Jurkat, Clone E6-1 (cell line): ENCODE data around the gene MMP24OS. TPM values are rescaled to one million over a fixed set of nuclear protein-coding genes. Genes with fewer than 3 reads are reported as not detected.
"Not testable (repeated sequence)": the region's sequence is repeated elsewhere in the genome, so short reads cannot be mapped to it uniquely, and the experiment has no call there.

Experiments
- DNase-seq: peaks from one replicate; pipeline ENCODE4 v3.0.0-alpha.2; 2011; ENCODE audit warnings: low read depth, low spot score
- H3K4me3 ChIP-seq: 2 replicates; pipeline ENCODE4 v1.5.1; 2011; ENCODE audit warnings: mild to moderate bottlenecking, low read length, control low read depth, moderate library complexity
- polyA plus RNA-seq: library from polyadenylated mRNA; unstranded; fragments of >200 nt; gene quantifications from one replicate; pipeline ENCODE4 v1.2.1, GENCODE V29; 2012; ENCODE audit warnings: missing spikeins; ENCODE audit not compliant: insufficient read length, insufficient read depth

The MMP24OS gene
- polyA plus RNA-seq = 32.9 TPM

GRCh38 chr20:35277531-35278395, at the start of gene MMP24OS:
TSS of gene MMP24OS (minus strand) at chr20:35278122. CDS start at chr20:35277929, 193 bp downstream.
- peak; percentile 82 for DNase-seq
- H3K4me3 ChIP-seq = peak within 1 kb of the TSS; percentile 81

GRCh38 chr20:35327074-35327976, 49.4 kb upstream of the MMP24OS start:
- DNase-seq = no peak
- H3K4me3 ChIP-seq = no peak overlapping the region

- no peak overlapping the region for H3K4me3 ChIP-seq
- no peak for DNase-seq
Observed at GRCh38 chr20:35326740-35327073, 48.8 kb upstream of the MMP24OS start.

GRCh38 chr20:35326021-35326739, 48.3 kb upstream of the MMP24OS start:
- no peak for DNase-seq
- no peak overlapping the region for H3K4me3 ChIP-seq

GRCh38 chr20:35325401-35325800, 47.5 kb upstream of the MMP24OS start:
- no peak for DNase-seq

GRCh38 chr20:35320396-35321126, 42.6 kb upstream of the MMP24OS start:
- DNase-seq = no peak
- no peak overlapping the region for H3K4me3 ChIP-seq

More at GRCh38 chr20:35325401-35325800, 47.5 kb upstream of the MMP24OS start:
- no peak overlapping the region for H3K4me3 ChIP-seq

- H3K4me3 ChIP-seq = no peak overlapping the region
- no peak for DNase-seq
Observed at GRCh38 chr20:35319871-35320197, 41.9 kb upstream of the MMP24OS start.

GRCh38 chr20:35319192-35319870, 41.4 kb upstream of the MMP24OS start:
- H3K4me3 ChIP-seq = no peak overlapping the region
- no peak for DNase-seq

GRCh38 chr20:35318502-35319157, 40.7 kb upstream of the MMP24OS start:
- H3K4me3 ChIP-seq = no peak overlapping the region
- no peak for DNase-seq

DNA sequence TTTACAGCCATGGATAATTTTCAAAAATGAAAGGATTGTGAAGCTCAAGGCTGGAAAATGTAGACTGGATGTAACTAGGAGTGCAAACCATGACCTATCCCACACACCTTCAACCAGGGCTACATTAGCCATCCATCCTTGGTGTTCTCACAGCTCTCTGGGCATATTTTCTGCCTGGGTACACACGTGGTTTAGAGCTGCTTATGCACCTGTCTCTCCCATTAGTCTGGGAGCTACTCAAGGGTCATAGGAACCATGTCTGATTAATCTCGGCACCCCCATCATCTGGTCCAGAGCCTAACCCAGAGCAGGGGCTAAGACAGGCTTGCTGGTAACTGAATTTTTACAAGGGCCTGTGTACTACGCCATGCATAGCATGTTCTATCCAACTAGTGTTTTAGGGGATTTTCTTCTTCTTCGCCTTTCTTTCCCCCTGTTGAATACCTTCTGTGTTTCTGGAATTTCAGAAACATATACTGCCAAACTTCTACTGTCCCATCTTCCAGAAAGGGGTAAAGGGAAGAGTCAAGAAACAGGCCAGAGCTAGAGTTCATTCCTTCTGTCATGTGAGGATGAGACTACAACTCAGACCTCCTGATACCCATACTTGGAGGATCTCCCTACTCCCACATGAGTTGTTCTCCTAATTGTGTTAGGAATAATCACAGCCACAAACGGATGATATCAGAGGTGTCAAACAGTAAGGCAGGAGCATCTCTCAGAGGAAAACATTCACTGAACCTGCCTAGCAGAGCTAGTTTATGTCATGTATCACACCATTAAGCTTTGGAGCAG, 39.7 kb upstream of the MMP24OS start:
- H3K4me3 ChIP-seq = no peak overlapping the region
- no peak for DNase-seq

DNA sequence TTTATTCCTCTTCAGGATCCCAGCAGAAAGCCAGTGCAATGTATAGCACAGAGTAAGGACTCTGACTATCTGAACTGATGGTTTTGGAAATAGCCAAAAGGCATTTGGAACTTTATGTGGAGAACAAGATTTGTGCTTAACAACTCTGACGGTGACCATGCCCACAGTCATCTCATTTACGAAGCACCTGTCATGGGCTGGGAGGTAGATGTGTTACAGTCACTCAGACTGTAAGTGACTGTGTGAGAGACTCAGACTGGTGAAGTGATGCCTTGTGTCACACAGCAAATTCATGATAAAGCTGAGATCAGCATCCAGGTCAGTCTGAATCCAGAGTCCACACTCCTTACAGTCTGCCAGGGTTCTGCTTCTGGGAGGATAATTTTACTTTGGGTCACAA, 38.2 kb upstream of the MMP24OS start:
- DNase-seq = no peak
- H3K4me3 ChIP-seq = no peak overlapping the region

- H3K4me3 ChIP-seq, DNase-seq: not testable (repeated sequence)
Observed at GRCh38 chr20:35315632-35316020, 37.7 kb upstream of the MMP24OS start.

DNA sequence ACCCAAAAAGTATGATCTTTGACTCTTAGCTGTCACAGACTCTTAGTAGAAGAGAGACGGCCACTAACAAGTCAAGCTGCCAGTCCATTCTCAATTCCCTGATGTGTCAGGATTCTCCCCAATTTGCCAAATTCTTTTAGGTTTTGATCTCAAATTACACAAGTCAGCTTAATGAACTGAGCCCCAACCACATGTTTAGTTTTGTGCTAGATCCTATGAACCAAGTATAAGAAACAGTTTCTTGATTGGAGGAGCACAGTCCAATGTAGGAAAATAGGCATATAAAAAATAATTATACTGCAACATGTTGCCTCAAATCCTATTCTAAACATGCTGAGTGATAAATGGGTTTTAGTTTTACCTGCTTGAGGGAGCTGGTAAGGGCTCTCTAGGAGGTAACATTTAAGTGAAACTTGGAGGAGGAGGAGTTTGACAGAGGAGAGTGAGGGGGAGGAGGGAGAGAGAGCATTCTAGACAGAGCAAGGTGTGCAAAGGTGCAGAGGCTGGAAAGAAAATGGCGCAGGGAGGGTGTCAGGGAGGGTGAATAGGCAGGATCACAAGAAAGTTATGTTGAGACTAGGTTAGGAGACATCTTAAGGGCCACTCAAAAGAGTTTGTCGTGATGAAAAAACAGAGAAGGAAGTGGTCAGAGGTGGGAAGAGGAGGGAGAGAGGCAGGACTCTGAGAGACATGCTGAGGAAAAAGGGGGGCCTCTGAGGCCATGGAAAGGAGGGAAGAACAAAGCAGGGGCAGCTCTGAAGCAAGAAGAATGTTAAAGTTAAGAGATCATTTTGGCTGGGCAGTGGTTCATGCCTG, 37.1 kb upstream of the MMP24OS start:
- peak; percentile 15 for DNase-seq
- H3K4me3 ChIP-seq = no peak overlapping the region

DNA sequence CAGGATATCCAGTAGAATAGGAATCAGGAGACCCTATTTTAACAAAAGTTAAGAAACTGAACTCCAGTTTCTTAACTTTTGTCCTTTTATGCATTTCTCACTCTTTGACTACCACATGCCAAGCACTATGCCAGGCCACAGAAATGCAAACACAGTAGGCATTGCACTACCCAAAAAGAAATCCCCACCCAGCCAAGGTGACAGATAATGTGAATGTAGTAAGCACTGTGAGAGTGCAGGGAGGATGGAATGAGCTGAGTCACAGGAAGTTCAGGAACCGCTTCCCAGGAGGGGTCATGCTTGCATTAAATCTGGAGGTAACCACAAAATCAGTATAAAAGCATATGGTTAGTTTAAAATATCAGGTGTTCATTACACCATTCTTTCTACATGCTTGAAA, 34.4 kb upstream of the MMP24OS start:
- H3K4me3 ChIP-seq = no peak overlapping the region
- DNase-seq = peak; percentile 22

- no peak for DNase-seq
- no peak overlapping the region for H3K4me3 ChIP-seq
Observed at GRCh38 chr20:35311822-35312221, 33.9 kb upstream of the MMP24OS start.

DNA sequence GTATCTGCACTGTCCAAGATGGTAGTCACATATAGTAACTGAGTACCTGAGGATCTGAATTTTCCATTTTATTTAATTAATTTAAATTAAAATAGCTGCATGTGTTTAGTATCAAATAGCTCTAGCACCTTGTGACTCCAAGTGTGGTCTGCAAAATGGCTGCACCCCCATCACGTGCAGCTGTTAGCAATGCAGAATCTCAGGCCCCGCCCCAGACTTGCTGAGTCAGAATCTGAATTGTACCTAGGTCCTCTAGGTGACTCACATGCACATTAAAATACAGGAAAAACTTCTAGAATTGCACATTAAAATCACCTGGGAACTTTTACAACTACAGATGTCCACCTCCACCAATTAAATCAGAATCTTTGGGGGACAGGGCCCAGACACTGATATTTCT, 33.5 kb upstream of the MMP24OS start:
- no peak for DNase-seq
- H3K4me3 ChIP-seq = no peak overlapping the region
